GM18861 (cell line): ENCODE data around the gene ETFB.

Experiments
- ATAC-seq: cut with Tn5 transposase; IDR thresholded peaks from one replicate; pipeline ENCODE4 v1.9.1; 2021; ENCODE audit not compliant: unreplicated experiment

Gene ETFB

GRCh38 chr19:51329411-51329810, 36.8 kb downstream of the ETFB start:
- no peak for ATAC-seq

GRCh38 chr19:51327066-51328001, 38.9 kb downstream of the ETFB start:
- no peak for ATAC-seq

GRCh38 chr19:51326216-51327065, 39.7 kb downstream of the ETFB start:
- ATAC-seq = no peak

GRCh38 chr19:51325161-51325976, 40.8 kb downstream of the ETFB start:
- no peak for ATAC-seq

- no peak for ATAC-seq
Observed at GRCh38 chr19:51324167-51324481, 42.1 kb downstream of the ETFB start.

- no peak for ATAC-seq
Observed at GRCh38 chr19:51323481-51324166, 42.6 kb downstream of the ETFB start.

- ATAC-seq = no peak
Observed at GRCh38 chr19:51321799-51322198, 44.4 kb downstream of the ETFB start.

- no peak for ATAC-seq
Observed at GRCh38 chr19:51320280-51320657, 45.9 kb downstream of the ETFB start.

- no peak for ATAC-seq
Observed at GRCh38 chr19:51319649-51320279, 46.4 kb downstream of the ETFB start.

- no peak for ATAC-seq
Observed at GRCh38 chr19:51318687-51319648, 47.2 kb downstream of the ETFB start.

- ATAC-seq = no peak
Observed at GRCh38 chr19:51317968-51318367, 48.2 kb downstream of the ETFB start.

- ATAC-seq = no peak
Observed at GRCh38 chr19:51317376-51317775, 48.8 kb downstream of the ETFB start.

- no peak for ATAC-seq
Observed at GRCh38 chr19:51316688-51317087, 49.5 kb downstream of the ETFB start.

- no peak for ATAC-seq
Observed at GRCh38 chr19:51311351-51312257, 54.6 kb downstream of the ETFB start, which contains the start of gene IGLON5. Gene IGLON5, plus strand, starts transcription at chr19:51311644. Its CDS starts 204 bp downstream, at chr19:51311848.

- ATAC-seq = no peak
Observed at GRCh38 chr19:51305479-51305878, 60.7 kb downstream of the ETFB start.

- ATAC-seq = no peak
Observed at GRCh38 chr19:51301266-51301665, 64.9 kb downstream of the ETFB start.

- ATAC-seq = no peak
Observed at GRCh38 chr19:51297406-51297805, 68.8 kb downstream of the ETFB start.
